OCI-LY1 (cell line): ENCODE results near the gene RAB36.

Source experiments
- EZH2 ChIP-seq: fragments of 200-600 bp; sonication (generic), shearing (Covaris generic); IDR thresholded peaks from 2 replicates; pipeline ENCODE4 v1.8.0; 2017; ENCODE audit warnings: borderline replicate concordance, mixed run types, mild to moderate bottlenecking, antibody characterized with exemption, low read length, moderate library complexity, mixed read lengths
- TF ChIP-seq, protein P1 (sequence below): fragments of 200-600 bp; sonication (generic), shearing (Covaris generic); IDR thresholded peaks from 2 replicates; pipeline ENCODE4 v1.5.1; 2017; ENCODE audit warnings: mild to moderate bottlenecking, antibody characterized with exemption, low read length, moderate library complexity, mixed read lengths

DNA sequence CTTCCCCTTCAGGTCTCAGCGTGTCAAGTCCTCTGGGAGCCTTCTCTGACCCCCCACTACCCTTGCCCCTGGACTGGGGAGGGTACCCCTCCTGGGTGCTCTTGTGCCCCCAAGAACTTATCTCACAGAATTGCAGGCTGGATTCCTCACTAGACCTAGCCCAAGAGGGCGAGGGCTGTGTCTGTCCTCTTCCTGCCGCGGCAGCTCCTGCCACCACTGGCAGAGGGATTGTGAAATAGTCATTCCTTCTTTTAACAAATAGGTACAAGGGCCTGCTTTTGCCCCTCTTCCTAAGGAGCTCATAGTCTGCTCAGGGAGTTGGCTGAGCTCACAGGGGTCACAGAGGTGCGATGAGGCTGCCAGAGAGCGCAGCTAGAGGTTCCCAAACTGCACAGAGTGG, 5.5 kb downstream of the RAB36 start:
- TF ChIP-seq EZH2 = no peak
- TF ChIP-seq, protein P1, sequence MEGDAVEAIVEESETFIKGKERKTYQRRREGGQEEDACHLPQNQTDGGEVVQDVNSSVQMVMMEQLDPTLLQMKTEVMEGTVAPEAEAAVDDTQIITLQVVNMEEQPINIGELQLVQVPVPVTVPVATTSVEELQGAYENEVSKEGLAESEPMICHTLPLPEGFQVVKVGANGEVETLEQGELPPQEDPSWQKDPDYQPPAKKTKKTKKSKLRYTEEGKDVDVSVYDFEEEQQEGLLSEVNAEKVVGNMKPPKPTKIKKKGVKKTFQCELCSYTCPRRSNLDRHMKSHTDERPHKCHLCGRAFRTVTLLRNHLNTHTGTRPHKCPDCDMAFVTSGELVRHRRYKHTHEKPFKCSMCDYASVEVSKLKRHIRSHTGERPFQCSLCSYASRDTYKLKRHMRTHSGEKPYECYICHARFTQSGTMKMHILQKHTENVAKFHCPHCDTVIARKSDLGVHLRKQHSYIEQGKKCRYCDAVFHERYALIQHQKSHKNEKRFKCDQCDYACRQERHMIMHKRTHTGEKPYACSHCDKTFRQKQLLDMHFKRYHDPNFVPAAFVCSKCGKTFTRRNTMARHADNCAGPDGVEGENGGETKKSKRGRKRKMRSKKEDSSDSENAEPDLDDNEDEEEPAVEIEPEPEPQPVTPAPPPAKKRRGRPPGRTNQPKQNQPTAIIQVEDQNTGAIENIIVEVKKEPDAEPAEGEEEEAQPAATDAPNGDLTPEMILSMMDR = no peak
